H1 (cell line): ENCODE data around the gene EEPD1. TPM values are rescaled to one million over a fixed set of nuclear protein-coding genes. Genes with fewer than 3 reads are reported as not detected.

ENCODE experiments used
- CTCF ChIA-PET: fragments of 300-600 bp; sonication (Branson Sonifier 250); formaldehyde crosslinking; loops from one replicate; lab custom pipeline; 2021; ENCODE audit not compliant: partially characterized antibody; lab: Charles Lee
- POLR2A ChIA-PET: fragments of 300-600 bp; sonication (Branson Sonifier 250); formaldehyde crosslinking; loops from one replicate; lab custom pipeline; 2021; ENCODE audit warnings: inconsistent platforms; ENCODE audit not compliant: partially characterized antibody; lab: Charles Lee
- DNase-seq, 2 experiments: peaks; one replicate each; pipeline versions ENCODE4 v3.0.0 to v3.0.0-alpha.2; 2010 to 2022; ENCODE audit warnings: low spot score in 2 of 2, low read depth in 1 of 2, mixed read lengths in 1 of 2
- FAIRE-seq: peaks from 2 replicates; lab custom pipeline; 2011; peaks lifted over from hg19 to GRCh38; lab: Jason Lieb, UNC
- H2AFZ ChIP-seq: 2 replicates; pipeline ENCODE4 v1.8.1; 2012; ENCODE audit warnings: low read length, inconsistent platforms
- H2AK5ac ChIP-seq: 2 replicates; pipeline ENCODE4 v1.6.1; 2013; ENCODE audit warnings: low read depth, low read length
- H2BK120ac ChIP-seq: replicated peaks from 2 replicates; pipeline ENCODE3; 2013; ENCODE audit warnings: low read depth, low read length, inconsistent platforms
- H2BK12ac ChIP-seq: 2 replicates; pipeline ENCODE4 v1.6.1; 2013; ENCODE audit warnings: low read depth, low read length
- H2BK15ac ChIP-seq: 2 replicates; pipeline ENCODE4 v1.6.1; 2013; ENCODE audit warnings: low read length
- H2BK20ac ChIP-seq: 2 replicates; pipeline ENCODE4 v1.6.1; 2013; ENCODE audit warnings: low read length
- H2BK5ac ChIP-seq: 2 replicates; pipeline ENCODE4 v1.6.1; 2013; ENCODE audit warnings: low read depth, low read length
- H3K14ac ChIP-seq: 2 replicates; pipeline ENCODE4 v1.6.1; 2013; ENCODE audit warnings: inconsistent platforms; ENCODE audit not compliant: insufficient read length
- H3K18ac ChIP-seq: 2 replicates; pipeline ENCODE4 v1.6.1; 2013; ENCODE audit warnings: low read length; ENCODE audit errors: extremely low read depth
- H3K23ac ChIP-seq: 2 replicates; pipeline ENCODE4 v1.6.1; 2013; ENCODE audit warnings: inconsistent platforms; ENCODE audit not compliant: insufficient read length
- H3K23me2 ChIP-seq: 2 replicates; pipeline ENCODE4 v1.6.1; 2013; ENCODE audit warnings: low read depth, low read length
- H3K27ac ChIP-seq: 2 replicates; pipeline ENCODE4 v1.6.1; 2011; ENCODE audit warnings: low read depth, low read length, inconsistent platforms
- H3K27me3 ChIP-seq, 4 experiments: replicated peaks in 1 of 4; 1 replicate in 1 of 4; 2 replicates in 3 of 4; pipeline versions ENCODE4 v1.6.1 to v1.8.1; 2011 to 2013; ENCODE audit warnings: low read length in 3 of 4, mild to moderate bottlenecking in 3 of 4, inconsistent platforms in 2 of 4, mixed read lengths in 2 of 4, moderate library complexity in 1 of 4; ENCODE audit not compliant: control insufficient read depth in 3 of 4, insufficient read depth in 3 of 4; ENCODE audit errors: extremely low read depth in 1 of 4
- H3K36me3 ChIP-seq, 4 experiments: 2 replicates each; pipeline versions ENCODE4 v1.6.1 to v1.8.1; 2011 to 2013; ENCODE audit warnings: mild to moderate bottlenecking in 4 of 4, low read length in 3 of 4, moderate library complexity in 2 of 4, control low read depth in 1 of 4, inconsistent platforms in 1 of 4; ENCODE audit not compliant: insufficient read depth in 4 of 4, control insufficient read depth in 2 of 4
- H3K4ac ChIP-seq: replicated peaks from 2 replicates; pipeline ENCODE3; 2013; ENCODE audit warnings: low read length, low read depth, mixed read lengths, inconsistent platforms; ENCODE audit not compliant: insufficient read length
- H3K4me1 ChIP-seq, 4 experiments: replicated peaks in 1 of 4; 1 replicate in 1 of 4; 2 replicates in 3 of 4; pipeline versions ENCODE4 v1.6.1 to v1.8.1; 2011 to 2013; ENCODE audit warnings: low read length in 3 of 4, inconsistent platforms in 2 of 4, mixed read lengths in 1 of 4; ENCODE audit not compliant: insufficient read depth in 4 of 4, control insufficient read depth in 3 of 4
- H3K4me2 ChIP-seq, 2 experiments: 2 replicates each; pipeline versions ENCODE4 v1.6.1 to v1.8.1; 2011 to 2013; ENCODE audit warnings: low read depth in 2 of 2, low read length in 2 of 2, control low read depth in 1 of 2, inconsistent platforms in 1 of 2, mild to moderate bottlenecking in 1 of 2; ENCODE audit not compliant: insufficient read depth in 1 of 2
- H3K4me3 ChIP-seq, 4 experiments: fragments of 200-600, 300-600 bp in 1 of 4; sonication (generic), shearing (Covaris generic), sonication (Bioruptor Twin) in 1 of 4; 2 replicates each; pipeline versions ENCODE4 v1.5.1 to v1.8.1; 2011 to 2016; ENCODE audit warnings: low read length in 4 of 4, low read depth in 3 of 4, control low read depth in 2 of 4, inconsistent platforms in 2 of 4, mild to moderate bottlenecking in 2 of 4, mixed read lengths in 1 of 4, moderate library complexity in 1 of 4; ENCODE audit not compliant: insufficient read depth in 2 of 4; ENCODE audit errors: extremely low read depth in 1 of 4
- H3K56ac ChIP-seq: replicated peaks from 2 replicates; pipeline ENCODE3; 2013; ENCODE audit warnings: low read depth, mild to moderate bottlenecking, mixed read lengths, low read length, inconsistent platforms; ENCODE audit not compliant: insufficient read length
- H3K79me1 ChIP-seq: 2 replicates; pipeline ENCODE4 v1.6.1; 2013; ENCODE audit warnings: low read depth, low read length, control low read depth
- H3K79me2 ChIP-seq, 2 experiments: 2 replicates each; pipeline versions ENCODE4 v1.6.1 to v1.8.1; 2012 to 2013; ENCODE audit warnings: low read length in 2 of 2, mild to moderate bottlenecking in 2 of 2, inconsistent platforms in 1 of 2; ENCODE audit not compliant: insufficient read depth in 2 of 2, control insufficient read depth in 1 of 2
- H3K9ac ChIP-seq, 4 experiments: replicated peaks in 1 of 4; 1 replicate in 1 of 4; 2 replicates in 3 of 4; pipeline versions ENCODE4 v1.6.1 to v1.8.1; 2011 to 2013; ENCODE audit warnings: low read depth in 3 of 4, low read length in 3 of 4, control low read depth in 2 of 4, mild to moderate bottlenecking in 2 of 4, moderate library complexity in 2 of 4, inconsistent platforms in 1 of 4; ENCODE audit errors: extremely low read depth in 1 of 4
- H3K9me3 ChIP-seq, 2 experiments: 2 replicates each; pipeline versions ENCODE4 v1.6.1 to v1.8.1; 2012 to 2013; ENCODE audit warnings: mild to moderate bottlenecking in 2 of 2, moderate library complexity in 2 of 2, control low read depth in 1 of 2, inconsistent platforms in 1 of 2, low read depth in 1 of 2, low read length in 1 of 2, mixed read lengths in 1 of 2; ENCODE audit not compliant: insufficient read depth in 2 of 2
- H4K20me1 ChIP-seq, 2 experiments: replicated peaks in 1 of 2; 2 replicates each; pipeline versions ENCODE3 to v1.8.1; 2011 to 2013; ENCODE audit warnings: inconsistent platforms in 2 of 2, low read length in 2 of 2, mild to moderate bottlenecking in 1 of 2; ENCODE audit not compliant: insufficient read depth in 2 of 2, control insufficient read depth in 1 of 2
- H4K5ac ChIP-seq: 2 replicates; pipeline ENCODE4 v1.6.1; 2013; ENCODE audit warnings: low read length, low read depth, mixed read lengths, inconsistent platforms; ENCODE audit not compliant: insufficient read length
- H4K8ac ChIP-seq: 2 replicates; pipeline ENCODE4 v1.8.0; 2013; ENCODE audit warnings: mild to moderate bottlenecking, moderate library complexity, low read length, inconsistent platforms; ENCODE audit not compliant: insufficient read depth; ENCODE audit errors: extremely low read depth
- H4K91ac ChIP-seq: replicated peaks from 2 replicates; pipeline ENCODE3; 2013; ENCODE audit warnings: low read length, mixed read lengths, inconsistent platforms; ENCODE audit not compliant: insufficient read length
- CBX5 ChIP-seq: fragments of 300-800, 300-1000 bp; sonication (generic); IDR thresholded peaks from 2 replicates; pipeline ENCODE4 v1.7.1; 2016; ENCODE audit warnings: antibody characterized with exemption, low read length, low read depth
- SP2 ChIP-seq: IDR thresholded peaks from 2 replicates; pipeline ENCODE4 v1.6.1; 2012; ENCODE audit warnings: mild to moderate bottlenecking, low read length, inconsistent platforms
- SUZ12 ChIP-seq: fragments of 200-600 bp; sonication (generic); IDR thresholded peaks from 2 replicates; pipeline ENCODE4 v1.6.1; 2012; ENCODE audit warnings: mild to moderate bottlenecking, inconsistent platforms, low read length, moderate library complexity, mixed read lengths
- TBP ChIP-seq: IDR thresholded peaks from 2 replicates; pipeline ENCODE4 v1.6.1; 2011; ENCODE audit warnings: low read depth, low read length, improper control_type of control experiment
- WGBS, 2 experiments: shearing (Covaris generic) in 1 of 2; methylation state at CpG; one replicate each; pipeline versions ENCODE4 v1.1.6 to v1.1.7; 2013 to 2015; ENCODE audit warnings: low lambda C conversion rate in 2 of 2, mixed read lengths in 2 of 2, inconsistent platforms in 1 of 2, low coverage in 1 of 2, missing lambda C conversion rate in 1 of 2; ENCODE audit not compliant: insufficient replicate concordance in 2 of 2, insufficient coverage in 1 of 2, insufficient read length in 1 of 2; ENCODE audit errors: extremely low coverage in 1 of 2, missing lambda C conversion rate in 1 of 2; 5-methylcytosine and 5-hydroxymethylcytosine counted together
- polyA plus RNA-seq, 7 experiments: library from polyadenylated mRNA; depleted of rRNA in 3 of 7; stranded (reverse) in 5 of 7; unstranded in 2 of 7; fragments of >200 nt in 5 of 7; fragments of 200-250 nt in 2 of 7; gene quantifications; 1 replicate in 5 of 7; 2 replicates in 1 of 7; 4 replicates in 1 of 7; pipeline versions ENCODE4 v1.2.1 to v1.2.3, GENCODE V29; 2011 to 2013; ENCODE audit warnings: missing spikeins in 2 of 7, mixed read lengths in 2 of 7
- total RNA-seq: library from RNA; stranded (reverse); fragmentation: NEBNext Ultra II Directional; extraction: Animal tissue kit (Norgen Biotek cat#: 25700); gene quantifications from 2 replicates; pipeline ENCODE4 v1.2.1, GENCODE V29; 2021

EEPD1 gene
- total and polyA plus RNA-seq, 2 of the 8 experiments (the other 6 are each of a cell fraction or from before 2014, with no cell fraction given): 3.1 to 7.8 TPM

DNA sequence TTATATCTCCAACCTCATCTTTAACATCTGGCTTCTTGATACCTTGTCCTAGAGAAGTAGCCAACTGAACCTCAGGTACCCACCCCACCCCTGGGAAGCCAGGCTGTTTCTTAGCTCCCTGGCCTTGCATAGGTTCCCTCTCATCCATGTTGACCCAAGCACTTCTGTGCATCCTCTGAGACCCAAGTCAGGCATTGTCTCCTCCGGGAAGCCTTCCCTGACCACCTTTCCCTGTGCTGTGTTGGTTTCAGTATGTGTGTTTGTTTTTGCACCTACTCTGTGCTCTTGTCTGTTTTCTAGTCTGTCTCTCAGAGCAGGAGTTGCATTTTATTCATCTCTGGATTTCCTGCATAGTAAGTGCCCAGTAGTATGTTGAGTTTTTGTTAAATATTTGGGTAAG is 143.2 kb downstream of the EEPD1 start:
- H3K9ac ChIP-seq: no peak overlapping the region
- DNase-seq: no peak
- 100% methylated on average over 1 of the region's 1 CpG; no CpG with 5 or more reads in 1 of the 2 experiments for WGBS, 2 experiments
- ChIA-PET CTCF (interaction anchor here (1.3 kb wide), 1 partner anchor 16 kb away, joined by 4 read pairs; no protein-coding TSS in a partner anchor), POLR2A (no interaction called here)
- no peak overlapping the region for H3K4me3 ChIP-seq
- no peak overlapping the region for H2AFZ ChIP-seq
- H3K4ac ChIP-seq: no peak overlapping the region
- H3K4me1 ChIP-seq: peaks cover 0 to 6% (median 2%) of the 10 kb centered on the region in 4 experiments; a peak in 4 of 7 replicates
- H2AK5ac ChIP-seq: no peak overlapping the region
- H3K4me2 ChIP-seq: no peak overlapping the region
- H2BK12ac ChIP-seq: no peak overlapping the region
- no peak for TF ChIP-seq SP2
- TF ChIP-seq TBP: no peak
- TF ChIP-seq CBX5: no peak
- TF ChIP-seq SUZ12: no peak
- FAIRE-seq: no peak
- H2BK15ac ChIP-seq: no peak overlapping the region
- no peak overlapping the region for H4K8ac ChIP-seq
- no peak overlapping the region for H3K18ac ChIP-seq
- H3K23ac ChIP-seq: no peak overlapping the region
- H2BK20ac ChIP-seq: no peak overlapping the region
- H3K79me1 ChIP-seq: no peaks in the 10 kb centered on the region
- no peak overlapping the region for H3K27ac ChIP-seq
- H3K14ac ChIP-seq: no peak overlapping the region
- no peak overlapping the region for H4K5ac ChIP-seq
- H3K9me3 ChIP-seq: no peaks in the 10 kb centered on the region
- no peak overlapping the region for H2BK5ac ChIP-seq
- H2BK120ac ChIP-seq: no peak overlapping the region
- H4K20me1 ChIP-seq: no peaks in the 10 kb centered on the region
- no peaks in the 10 kb centered on the region for H3K79me2 ChIP-seq
- no peaks in the 10 kb centered on the region for H3K23me2 ChIP-seq
- H3K27me3 ChIP-seq: no peaks in the 10 kb centered on the region
- no peak overlapping the region for H3K56ac ChIP-seq
- H4K91ac ChIP-seq: no peak overlapping the region
- peaks cover 0 to 3% (median 0%) of the 10 kb centered on the region in 4 experiments; a peak in 1 of 8 replicates for H3K36me3 ChIP-seq
